HG03108 (cell line): Measurements from ENCODE around the gene ETS1.
A peak's percentile ranks its signal among the peaks of the same experiment; 100 is the strongest.

Experiments
- ATAC-seq: cut with Tn5 transposase; IDR thresholded peaks from one replicate; pipeline ENCODE4 v1.9.1; 2021; ENCODE audit warnings: moderate library complexity; ENCODE audit not compliant: unreplicated experiment

ETS1 gene

GRCh38 chr11:128595775-128596174 is 8.4 kb upstream of the ETS1 start:
- no peak for ATAC-seq

DNA sequence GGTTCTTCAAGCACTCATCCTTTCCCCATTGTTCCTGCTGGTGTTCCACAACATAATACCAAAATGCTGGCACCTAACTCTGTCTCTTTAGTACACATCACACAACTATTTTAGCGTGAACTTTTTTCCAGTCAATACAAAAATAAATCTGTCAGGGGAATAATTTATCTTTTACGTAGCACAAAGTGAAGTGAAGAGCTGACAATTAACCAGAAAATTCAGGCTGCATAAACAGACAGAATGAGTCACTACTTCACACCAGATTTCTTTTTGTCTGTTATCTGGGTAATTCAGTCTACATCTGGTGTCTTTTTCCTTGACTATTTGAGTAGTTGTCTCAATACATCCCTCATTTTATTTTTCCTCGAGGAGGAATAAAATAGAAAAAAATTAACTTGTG is 7.9 kb upstream of the ETS1 start:
- ATAC-seq, result no peak

DNA sequence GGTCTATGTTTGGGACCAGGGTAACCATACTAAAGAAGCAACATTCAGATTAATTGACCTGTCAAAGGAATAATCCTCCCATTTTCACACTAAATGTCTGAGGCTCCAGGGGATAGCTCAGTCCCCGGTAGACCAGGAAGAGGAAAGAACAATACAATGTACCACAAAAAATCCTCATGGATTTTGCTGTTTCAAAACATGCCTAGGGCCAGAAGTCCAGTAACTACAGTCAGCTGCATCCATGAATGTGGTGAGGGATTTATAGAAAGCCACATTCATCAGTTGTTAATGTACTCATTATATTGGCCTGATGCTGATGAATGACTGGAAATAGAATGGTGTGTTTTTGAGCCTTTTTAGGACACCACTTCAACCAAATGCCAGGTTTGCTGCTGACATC is 6.9 kb upstream of the ETS1 start:
- ATAC-seq, result no peak

DNA sequence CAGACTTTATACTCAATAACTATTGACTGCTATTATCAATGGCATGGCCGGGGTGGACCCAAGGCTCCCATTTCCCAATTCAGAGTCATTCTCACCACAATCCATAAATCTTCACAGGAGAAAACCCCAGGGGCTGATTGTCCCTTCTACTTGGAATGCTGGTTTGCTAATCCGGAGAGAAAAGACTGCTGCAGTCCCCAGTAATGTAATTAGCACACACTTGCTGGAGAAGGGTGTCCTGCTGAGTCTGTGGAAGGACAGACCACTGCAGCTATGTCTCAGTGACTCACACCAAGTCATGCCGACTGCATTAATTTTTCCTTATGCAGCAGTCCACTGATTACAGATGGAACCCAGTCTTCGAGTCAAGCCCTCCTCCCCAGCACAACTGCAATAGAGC is 5.9 kb upstream of the ETS1 start:
- ATAC-seq, result no peak

DNA sequence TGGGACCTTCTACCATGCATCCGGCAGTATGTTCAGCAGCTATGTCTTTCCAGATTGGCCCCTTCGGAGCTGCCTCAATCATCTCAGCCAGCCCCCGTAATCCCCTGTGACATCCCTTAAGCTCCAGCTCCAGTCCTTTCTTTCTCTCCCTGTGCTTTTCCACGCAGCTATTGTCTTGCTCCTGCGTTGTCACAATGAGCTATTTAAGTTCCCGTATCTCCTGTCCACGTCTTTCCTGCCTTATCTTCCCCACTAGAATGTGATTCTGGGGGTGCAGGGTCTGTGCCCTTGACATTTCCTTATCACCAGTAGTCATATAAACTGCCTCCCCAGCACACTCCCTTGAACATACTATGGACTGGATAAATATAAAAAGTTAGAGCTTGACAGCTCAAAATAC is 5.1 kb upstream of the ETS1 start:
- ATAC-seq, result no peak

GRCh38 chr11:128590587-128590986 is 3.2 kb upstream of the ETS1 start:
- ATAC-seq, result no peak

- no peak for ATAC-seq
These were observed 2.6 kb upstream of the ETS1 start for GRCh38 chr11:128589998-128590397.

DNA sequence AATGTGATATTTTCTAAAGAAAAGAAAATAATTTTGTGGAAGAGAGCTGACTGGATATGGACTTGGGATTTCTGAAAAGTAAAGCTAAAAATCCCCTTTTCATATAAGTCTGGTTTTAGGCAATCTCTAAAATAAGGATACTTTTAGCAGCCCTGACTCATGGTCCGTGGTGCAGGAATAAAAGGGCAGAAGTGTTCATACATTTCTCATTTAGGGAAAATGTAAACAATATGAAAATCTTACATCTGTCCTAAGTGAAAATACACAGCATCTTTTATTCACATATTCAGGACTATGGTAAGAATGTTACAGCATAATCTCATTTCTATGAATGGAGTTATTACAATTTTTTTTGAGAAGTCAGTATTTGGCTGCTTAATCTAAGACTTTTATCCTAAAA is 735 bp upstream of the ETS1 start:
- ATAC-seq, result no peak

DNA sequence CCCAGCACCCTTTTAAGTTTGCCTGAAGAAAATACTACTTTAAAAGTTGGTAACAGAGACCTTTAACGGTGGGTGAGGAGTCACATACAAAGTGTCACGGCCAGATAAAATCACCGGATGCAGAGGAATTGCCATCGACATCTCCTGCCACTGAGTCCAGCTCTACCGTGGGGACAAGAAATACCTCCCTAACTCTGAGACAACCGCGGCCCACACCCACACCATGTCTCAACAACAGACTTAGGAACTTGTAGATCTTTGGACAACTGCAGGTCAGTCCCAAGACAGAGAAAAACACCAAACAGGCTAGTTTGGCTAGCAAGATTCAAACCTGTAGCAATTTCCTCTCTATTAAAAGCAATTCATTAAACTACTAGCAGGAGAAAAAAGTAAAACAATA is 669 bp downstream of the ETS1 start:
- no peak for ATAC-seq

GRCh38 chr11:128585498-128586238 is 1.7 kb downstream of the ETS1 start:
- ATAC-seq, result no peak

- ATAC-seq, result no peak
These were observed 3.1 kb downstream of the ETS1 start for GRCh38 chr11:128584253-128584652.

DNA sequence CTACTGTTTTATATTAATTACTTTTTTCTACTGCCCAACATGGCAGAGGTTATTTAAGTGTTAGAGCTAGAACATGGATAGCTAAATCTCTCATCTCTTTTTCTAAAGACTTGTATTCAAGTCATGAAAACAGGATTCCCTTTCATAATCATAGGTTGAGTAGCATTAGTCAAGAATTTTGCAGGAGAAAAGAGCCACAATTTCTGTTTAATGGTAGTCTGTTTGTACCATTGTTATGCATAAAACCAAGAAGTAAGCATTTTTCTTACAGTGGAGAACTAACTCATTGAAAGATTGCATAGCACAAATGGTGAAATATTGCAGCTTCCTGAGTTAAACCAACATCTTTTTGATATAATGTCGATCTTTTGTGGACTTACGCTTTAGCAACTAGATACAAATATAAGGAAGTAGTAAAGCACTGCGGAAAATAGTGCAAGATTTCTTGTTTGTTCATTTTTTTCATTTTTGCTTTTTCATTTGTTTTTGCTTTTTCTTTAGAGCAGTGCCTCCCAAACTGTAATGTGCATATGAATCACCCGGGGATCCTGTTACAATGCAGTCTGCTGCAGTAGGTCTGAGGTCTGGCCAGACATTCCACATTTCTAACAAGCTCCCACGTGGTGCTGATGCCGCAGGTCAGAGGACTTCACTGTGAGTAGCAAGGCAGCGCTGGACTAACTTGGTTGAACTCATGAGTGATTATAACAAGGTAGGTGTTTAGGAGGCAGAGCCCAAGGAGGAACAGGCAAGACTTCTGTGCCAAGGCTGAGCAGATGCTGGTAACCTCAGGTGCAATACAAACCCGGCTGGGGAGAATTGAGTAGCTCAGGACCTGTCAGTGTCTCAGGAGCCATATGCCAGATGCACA is 4.6 kb downstream of the ETS1 start:
- ATAC-seq, result no peak

GRCh38 chr11:128581561-128582272 is 5.6 kb downstream of the ETS1 start:
- no peak for ATAC-seq

DNA sequence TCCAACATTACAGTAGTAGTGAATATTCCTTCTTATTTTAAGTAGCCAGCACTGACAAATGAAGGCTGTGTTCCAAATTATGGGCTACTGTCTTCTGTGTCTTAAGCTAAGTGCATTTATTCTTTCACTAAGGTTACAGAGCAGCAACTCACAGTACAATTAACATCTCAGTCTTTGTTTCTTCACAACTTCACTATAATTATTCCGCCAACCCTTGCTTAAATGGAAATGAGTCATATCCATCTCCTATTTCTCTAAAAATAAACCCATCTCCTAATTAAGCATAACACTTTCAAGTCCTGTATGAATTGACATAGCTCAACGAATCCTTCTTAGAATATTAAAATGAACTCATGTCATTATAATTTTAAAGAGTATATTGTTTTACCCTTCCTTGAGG is 6.7 kb downstream of the ETS1 start:
- no peak for ATAC-seq

DNA sequence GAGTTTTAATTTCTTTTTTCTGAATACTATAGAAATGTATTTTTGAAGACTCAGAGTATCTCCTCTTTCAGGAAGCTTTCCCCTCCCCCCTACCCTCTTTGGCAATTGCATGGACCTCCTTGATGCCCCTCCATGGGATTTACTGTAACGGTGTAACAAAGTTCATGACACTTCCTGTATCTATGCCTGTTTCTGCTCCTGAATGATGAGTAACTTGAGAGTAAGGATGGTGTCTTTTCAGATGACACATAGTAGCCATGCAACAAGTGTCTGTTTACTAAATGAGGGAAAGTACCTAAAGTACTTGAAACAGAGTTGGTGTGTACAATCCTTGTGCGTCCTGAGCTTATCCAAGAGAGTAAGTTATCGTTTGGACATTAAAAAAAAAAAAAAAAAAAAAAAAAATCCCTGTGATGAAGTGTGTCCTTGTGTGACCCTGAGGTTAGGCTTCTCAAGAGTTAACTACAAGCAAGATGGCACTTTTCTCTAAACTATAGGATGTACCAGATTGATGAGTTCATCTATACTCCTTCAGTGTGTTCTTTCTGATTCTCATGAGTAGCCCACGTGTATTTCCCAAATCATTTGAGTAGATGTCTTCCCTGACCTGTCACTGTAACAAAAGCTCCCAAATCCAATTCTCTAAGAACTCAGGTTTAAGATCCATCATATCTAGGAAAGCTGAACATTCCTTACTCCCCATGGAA is 7.4 kb downstream of the ETS1 start:
- peak; percentile 82 for ATAC-seq

GRCh38 chr11:128576555-128576954 is 10.8 kb downstream of the ETS1 start:
- no peak for ATAC-seq

DNA sequence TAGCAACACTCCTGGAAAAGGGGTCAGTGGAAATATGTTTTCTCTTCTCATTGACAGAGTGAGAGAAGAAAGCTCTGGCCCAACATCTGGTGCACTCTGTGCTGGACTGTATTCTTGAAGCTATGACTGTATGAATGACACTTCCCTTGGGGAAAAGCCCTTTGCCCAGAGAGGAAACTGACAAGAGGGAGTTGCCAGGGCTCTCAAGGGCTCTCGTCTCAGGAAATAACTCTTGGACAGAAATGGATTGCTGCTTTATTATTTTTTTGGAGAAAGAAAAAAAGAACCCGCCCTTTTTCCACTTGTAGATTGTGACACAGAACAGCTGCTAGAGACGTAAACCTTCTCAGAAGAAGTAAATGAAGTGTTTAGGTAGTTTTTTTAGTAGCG is 11.4 kb downstream of the ETS1 start:
- ATAC-seq, result no peak

DNA sequence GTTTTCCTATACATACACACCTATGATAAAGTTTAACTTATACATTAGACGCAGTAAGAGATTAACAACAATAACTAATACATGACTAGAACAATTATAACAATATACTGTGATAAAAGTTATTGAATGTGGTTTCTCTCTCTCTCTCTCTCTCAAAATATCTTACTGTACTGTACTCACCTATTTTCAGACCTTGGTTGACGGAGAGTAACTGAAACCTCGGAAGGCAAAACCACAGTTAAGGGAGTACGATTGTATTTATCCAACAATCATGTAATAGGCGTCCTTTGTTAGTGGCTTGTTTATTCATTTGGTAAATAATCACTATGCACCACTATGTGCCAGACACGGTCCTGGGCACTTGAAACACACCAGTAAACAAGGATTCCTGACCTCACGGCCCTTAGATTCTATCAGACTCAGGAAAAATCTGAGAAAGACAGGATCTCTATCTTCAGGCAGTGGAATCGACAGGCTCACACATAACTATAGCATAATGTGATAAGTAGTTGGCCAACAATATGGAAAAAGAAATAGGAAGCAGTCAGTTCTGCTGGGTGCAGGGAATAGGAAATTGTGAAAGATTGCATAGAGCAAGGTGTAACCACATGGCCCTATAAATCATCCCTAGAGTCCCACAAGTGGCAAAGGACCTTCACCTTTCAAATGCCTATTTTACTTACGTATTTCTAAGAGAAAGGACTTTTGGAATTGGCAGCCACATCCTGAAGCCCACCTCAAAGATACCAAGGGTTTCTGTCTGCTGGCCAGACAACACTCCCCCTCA is 12.0 kb downstream of the ETS1 start:
- no peak for ATAC-seq

DNA sequence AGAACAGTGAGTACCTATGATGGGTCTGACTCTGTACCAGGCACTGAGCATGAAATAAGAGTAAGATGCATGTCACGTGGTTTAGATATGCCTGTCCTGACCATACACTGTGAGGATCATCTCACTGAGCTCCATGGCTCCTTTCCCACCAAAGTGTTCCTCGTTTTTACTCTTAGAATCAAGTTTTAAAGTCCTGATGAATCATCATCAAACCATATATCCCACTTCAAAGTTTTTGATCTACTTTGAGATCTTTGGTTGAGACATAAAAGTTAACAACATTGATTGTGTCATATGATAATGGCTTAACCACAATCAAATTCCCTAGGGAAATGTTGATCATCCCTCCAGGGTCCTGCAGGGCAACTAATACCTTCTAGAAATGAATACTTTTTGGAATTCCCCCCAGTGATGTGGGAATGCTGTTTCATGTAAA is 12.8 kb downstream of the ETS1 start:
- no peak for ATAC-seq

DNA sequence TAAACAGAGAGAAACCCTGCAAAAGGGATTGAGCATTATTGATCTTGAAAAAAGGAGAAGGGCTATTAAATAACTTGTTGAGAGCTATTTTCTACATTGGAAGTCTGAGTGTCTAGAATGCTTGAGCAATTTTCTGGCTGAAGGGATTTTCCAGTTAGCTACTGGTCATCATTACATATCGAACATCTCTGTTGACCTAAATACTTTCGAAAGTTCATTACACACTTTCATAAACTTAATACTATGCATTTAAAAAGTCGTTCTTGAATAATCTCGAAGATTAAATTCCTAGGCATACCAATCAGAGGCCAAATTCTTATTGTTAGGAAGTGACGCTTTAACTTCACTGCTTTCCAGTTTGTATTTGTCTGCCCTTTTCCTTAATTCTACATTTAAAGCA is 13.7 kb downstream of the ETS1 start:
- ATAC-seq, result no peak
